Trophoblast cell (in vitro differentiated cells and primary cell): ENCODE results near the gene PRDM16.

Experiments used
- DNase-seq, 2 donors: peaks; one replicate each; pipeline ENCODE4 v3.0.0-alpha.2; 2016
- H2AFZ ChIP-seq: 2 replicates; pipeline ENCODE4 v1.6.1; 2013; ENCODE audit warnings: low read length, moderate library complexity, mild to moderate bottlenecking; ENCODE audit not compliant: insufficient read depth, poor library complexity
- H2AK5ac ChIP-seq: 2 replicates; pipeline ENCODE4 v1.6.1; 2013; ENCODE audit warnings: mild to moderate bottlenecking, low read length
- H2BK120ac ChIP-seq: 2 replicates; pipeline ENCODE4 v1.6.1; 2013; ENCODE audit warnings: low read length, mild to moderate bottlenecking, moderate library complexity; ENCODE audit not compliant: insufficient read depth, poor library complexity
- H2BK12ac ChIP-seq: 2 replicates; pipeline ENCODE4 v1.6.1; 2013; ENCODE audit warnings: mild to moderate bottlenecking, low read length, moderate library complexity
- H2BK5ac ChIP-seq: 2 replicates; pipeline ENCODE4 v1.6.1; 2013; ENCODE audit warnings: low read length, low read depth, moderate library complexity, mild to moderate bottlenecking; ENCODE audit not compliant: poor library complexity
- H3K14ac ChIP-seq: 2 replicates; pipeline ENCODE4 v1.6.1; 2013; ENCODE audit warnings: mild to moderate bottlenecking, low read length
- H3K18ac ChIP-seq: 2 replicates; pipeline ENCODE4 v1.6.1; 2013; ENCODE audit warnings: mild to moderate bottlenecking, low read length
- H3K23ac ChIP-seq: 2 replicates; pipeline ENCODE4 v1.6.1; 2013; ENCODE audit warnings: low read length
- H3K27ac ChIP-seq: 2 replicates; pipeline ENCODE4 v1.5.1; 2013; ENCODE audit warnings: low read depth, mild to moderate bottlenecking, inconsistent platforms, low read length, moderate library complexity
- H3K27me3 ChIP-seq: 2 replicates; pipeline ENCODE4 v1.6.1; 2013; ENCODE audit warnings: inconsistent platforms, mild to moderate bottlenecking, low read length, moderate library complexity; ENCODE audit not compliant: insufficient read depth
- H3K36me3 ChIP-seq, 2 experiments: 1 replicate in 1 of 2; 2 replicates in 1 of 2; pipeline ENCODE4 v1.6.1; 2013; ENCODE audit warnings: low read length in 2 of 2, mild to moderate bottlenecking in 2 of 2, moderate library complexity in 1 of 2; ENCODE audit not compliant: insufficient read depth in 2 of 2, control insufficient read depth in 1 of 2
- H3K4ac ChIP-seq: 2 replicates; pipeline ENCODE4 v1.6.1; 2013; ENCODE audit warnings: low read depth, mild to moderate bottlenecking, low read length, moderate library complexity
- H3K4me1 ChIP-seq, 2 experiments: 1 replicate in 1 of 2; 2 replicates in 1 of 2; pipeline ENCODE4 v1.6.1; 2013; ENCODE audit warnings: low read length in 2 of 2, mild to moderate bottlenecking in 2 of 2, moderate library complexity in 1 of 2; ENCODE audit not compliant: insufficient read depth in 2 of 2, control insufficient read depth in 1 of 2
- H3K4me2 ChIP-seq: 2 replicates; pipeline ENCODE4 v1.6.1; 2013; ENCODE audit warnings: inconsistent platforms, mild to moderate bottlenecking, low read length, moderate library complexity
- H3K4me3 ChIP-seq: 2 replicates; pipeline ENCODE4 v1.5.1; 2013; ENCODE audit warnings: mild to moderate bottlenecking, low read depth, low read length, inconsistent platforms
- H3K79me1 ChIP-seq: one replicate; pipeline ENCODE4 v1.6.1; 2013; ENCODE audit warnings: low read length
- H3K79me2 ChIP-seq: 2 replicates; pipeline ENCODE4 v1.6.1; 2013; ENCODE audit warnings: low read length, mild to moderate bottlenecking; ENCODE audit not compliant: control insufficient read depth, insufficient read depth, poor library complexity
- H3K9ac ChIP-seq: 2 replicates; pipeline ENCODE4 v1.6.1; 2013; ENCODE audit warnings: mild to moderate bottlenecking, low read length
- H3K9me3 ChIP-seq: 2 replicates; pipeline ENCODE4 v1.6.1; 2013; ENCODE audit warnings: low read depth, mild to moderate bottlenecking, control low read depth, inconsistent platforms, low read length; ENCODE audit not compliant: insufficient read depth
- H4K12ac ChIP-seq: 2 replicates; pipeline ENCODE4 v1.6.1; 2013; ENCODE audit warnings: low read depth, mild to moderate bottlenecking, low read length, moderate library complexity
- H4K8ac ChIP-seq: 2 replicates; pipeline ENCODE4 v1.6.1; 2013; ENCODE audit warnings: low read depth, mild to moderate bottlenecking, low read length, moderate library complexity
- H4K91ac ChIP-seq: one replicate; pipeline ENCODE4 v1.6.1; 2013; ENCODE audit warnings: low read depth, mild to moderate bottlenecking, low read length, moderate library complexity
- WGBS: extraction: QIAGEN DNeasy Blood & Tissue Kit; methylation state at CpG from one replicate; pipeline ENCODE4 v1.1.7; 2013; ENCODE audit warnings: missing lambda C conversion rate; ENCODE audit not compliant: insufficient read length, insufficient coverage; ENCODE audit errors: extremely low coverage; 5-methylcytosine and 5-hydroxymethylcytosine counted together

The PRDM16 gene

GRCh38 chr1:3261969-3262579, 193.1 kb downstream of the PRDM16 start:
- Histone ChIP-seq H3K18ac (no peak overlapping the region), H4K91ac (no peak overlapping the region), H4K8ac (no peak overlapping the region), H3K27ac (no peak overlapping the region), H3K27me3 (no peaks in the 10 kb centered on the region), H2BK5ac (no peak overlapping the region), H3K9me3 (no peaks in the 10 kb centered on the region), H3K4me1 (no peaks in the 10 kb centered on the region), H2AFZ (no peak overlapping the region), H3K36me3 (no peaks in the 10 kb centered on the region), H3K79me2 (no peaks in the 10 kb centered on the region), H2AK5ac (no peak overlapping the region), H3K4ac (no peak overlapping the region), H3K23ac (no peak overlapping the region), H2BK120ac (no peak overlapping the region), H2BK12ac (no peak overlapping the region), H3K79me1 (no peaks in the 10 kb centered on the region), H4K12ac (no peak overlapping the region), H3K14ac (no peak overlapping the region), H3K4me3 (no peak overlapping the region), H3K4me2 (no peak overlapping the region), H3K9ac (no peak overlapping the region)
- no peak for DNase-seq
- WGBS, result no CpG with 5 or more reads among the region's 11 CpGs

- no peak overlapping the region for H3K23ac ChIP-seq
- H4K8ac ChIP-seq, result no peak overlapping the region
- H3K27me3 ChIP-seq, result no peaks in the 10 kb centered on the region
- no peaks in the 10 kb centered on the region for H3K79me1 ChIP-seq
- no peaks in the 10 kb centered on the region for H3K4me1 ChIP-seq
- H3K79me2 ChIP-seq, result no peaks in the 10 kb centered on the region
- H3K4me2 ChIP-seq, result no peak overlapping the region
- WGBS, result no CpG with 5 or more reads among the region's 26 CpGs
- H3K36me3 ChIP-seq, result no peaks in the 10 kb centered on the region
- no peak overlapping the region for H3K4ac ChIP-seq
- no peak overlapping the region for H3K14ac ChIP-seq
- no peak overlapping the region for H2BK5ac ChIP-seq
- no peak overlapping the region for H4K91ac ChIP-seq
- peaks cover 2% of the 10 kb centered on the region for H3K9me3 ChIP-seq
- H3K27ac ChIP-seq, result no peak overlapping the region
- no peak overlapping the region for H2AFZ ChIP-seq
- H2AK5ac ChIP-seq, result no peak overlapping the region
- no peak overlapping the region for H3K9ac ChIP-seq
- H4K12ac ChIP-seq, result no peak overlapping the region
- H2BK120ac ChIP-seq, result no peak overlapping the region
- no peak overlapping the region for H3K18ac ChIP-seq
- no peak for DNase-seq
- no peak overlapping the region for H3K4me3 ChIP-seq
- no peak overlapping the region for H2BK12ac ChIP-seq
Observed at GRCh38 chr1:3262681-3263286, 193.8 kb downstream of the PRDM16 start.

- no peak overlapping the region for H2BK120ac ChIP-seq
- no peak overlapping the region for H3K18ac ChIP-seq
- no peaks in the 10 kb centered on the region for H3K79me1 ChIP-seq
- no peaks in the 10 kb centered on the region for H3K27me3 ChIP-seq
- H3K79me2 ChIP-seq, result no peaks in the 10 kb centered on the region
- H3K23ac ChIP-seq, result no peak overlapping the region
- H4K12ac ChIP-seq, result no peak overlapping the region
- H3K14ac ChIP-seq, result no peak overlapping the region
- no peak overlapping the region for H3K4ac ChIP-seq
- no peak overlapping the region for H3K4me2 ChIP-seq
- H3K36me3 ChIP-seq, result no peaks in the 10 kb centered on the region
- no peak overlapping the region for H3K9ac ChIP-seq
- no peak overlapping the region for H2BK5ac ChIP-seq
- peaks cover 2% of the 10 kb centered on the region for H3K9me3 ChIP-seq
- DNase-seq, result no peak
- H2AFZ ChIP-seq, result no peak overlapping the region
- H3K4me3 ChIP-seq, result no peak overlapping the region
- H4K8ac ChIP-seq, result no peak overlapping the region
- H2BK12ac ChIP-seq, result no peak overlapping the region
- no peak overlapping the region for H2AK5ac ChIP-seq
- H3K27ac ChIP-seq, result no peak overlapping the region
- H4K91ac ChIP-seq, result no peak overlapping the region
- no CpG with 5 or more reads among the region's 10 CpGs for WGBS
- no peaks in the 10 kb centered on the region for H3K4me1 ChIP-seq
Observed at GRCh38 chr1:3263790-3264189, 194.8 kb downstream of the PRDM16 start.

- Histone ChIP-seq H4K12ac (no peak overlapping the region), H2BK5ac (no peak overlapping the region), H3K4me1 (no peaks in the 10 kb centered on the region), H3K79me2 (no peaks in the 10 kb centered on the region), H3K27me3 (no peaks in the 10 kb centered on the region), H2BK120ac (no peak overlapping the region), H3K9ac (no peak overlapping the region), H2AK5ac (no peak overlapping the region), H3K4me3 (no peak overlapping the region), H3K18ac (no peak overlapping the region), H3K14ac (no peak overlapping the region), H3K4me2 (no peak overlapping the region), H2AFZ (no peak overlapping the region), H3K9me3 (peaks cover 2% of the 10 kb centered on the region), H3K27ac (no peak overlapping the region), H3K36me3 (no peaks in the 10 kb centered on the region), H4K8ac (no peak overlapping the region), H2BK12ac (no peak overlapping the region), H3K23ac (no peak overlapping the region), H4K91ac (no peak overlapping the region), H3K79me1 (no peaks in the 10 kb centered on the region), H3K4ac (no peak overlapping the region)
- DNase-seq, result no peak
- no CpG with 5 or more reads among the region's 10 CpGs for WGBS
Observed at GRCh38 chr1:3264456-3264855, 195.5 kb downstream of the PRDM16 start.
